BLaER1 treated with 17β-estradiol and CSF1 and Interleukin-3, amounts not matched to agents 10 nM and 100 nM (cell line): Measurements from ENCODE around the gene CMBL.
"Not testable (repeated sequence)": the region's sequence is repeated elsewhere in the genome, so short reads cannot be mapped to it uniquely, and the experiment has no call there.

ENCODE experiments used
- H3K27ac ChIP-seq, 11 experiments: shearing (Covaris generic); formaldehyde crosslinking; 2 replicates each; pipeline ENCODE4 v1.8.1; 2022
- H3K27me3 ChIP-seq, 11 experiments: shearing (Covaris generic); formaldehyde crosslinking; 2 replicates each; pipeline ENCODE4 v1.8.1; 2022
- H3K36me3 ChIP-seq, 11 experiments: shearing (Covaris generic); formaldehyde crosslinking; 2 replicates each; pipeline ENCODE4 v1.8.1; 2022
- H3K4me1 ChIP-seq, 10 experiments: shearing (Covaris generic); formaldehyde crosslinking; 2 replicates each; pipeline ENCODE4 v1.8.1; 2022
- H3K4me2 ChIP-seq, 11 experiments: shearing (Covaris generic); formaldehyde crosslinking; 2 replicates each; pipeline ENCODE4 v1.8.1; 2022
- H3K4me3 ChIP-seq, 10 experiments: shearing (Covaris generic); formaldehyde crosslinking; 2 replicates each; pipeline ENCODE4 v1.8.1; 2022
- H3K9ac ChIP-seq, 11 experiments: shearing (Covaris generic); formaldehyde crosslinking; 2 replicates each; pipeline ENCODE4 v1.8.1; 2022
- H3K9me3 ChIP-seq, 11 experiments: shearing (Covaris generic); formaldehyde crosslinking; replicated peaks in 1 of 11; 2 replicates each; pipeline ENCODE4 v1.8.1; 2022
- H4K20me1 ChIP-seq, 11 experiments: shearing (Covaris generic); formaldehyde crosslinking; 2 replicates each; pipeline ENCODE4 v1.8.1; 2022
- Cebpa-rat ChIP-seq, 11 experiments: shearing (Covaris generic); IDR thresholded peaks; 2 replicates each; pipeline ENCODE4 v1.8.1; 2022

CMBL gene

GRCh38 chr5:10351199-10351905, 43.6 kb upstream of the CMBL start:
- no peak for TF ChIP-seq Cebpa-rat (IDR thresholded peaks at IDR 0.05)
- Histone ChIP-seq H3K4me2 (peak overlapping the region; percentile 75 to 96 (median 86)), H3K36me3 (no peaks in the 10 kb centered on the region; a peak in 2 of 22 replicates), H3K9me3 (no peaks in the 10 kb centered on the region), H3K27me3 (no peaks in the 10 kb centered on the region), H3K4me1 (peaks cover 13 to 31% (median 27%) of the 10 kb centered on the region in 10 experiments), H3K4me3 (0 out of 20 replicates have a peak overlapping the region, but pooled peaks of 1 of the 10 experiments have one; percentile 90), H4K20me1 (peaks cover 14 to 24% (median 21%) of the 10 kb centered on the region in 11 experiments; a peak in 20 of 22 replicates), H3K9ac (no peak overlapping the region; a peak in 1 of 22 replicates), H3K27ac (peak overlapping the region in 2 of 11 experiments; percentile 95 to 99; a peak in 1 of 22 replicates)

- Histone ChIP-seq H3K36me3 (no peaks in the 10 kb centered on the region), H3K4me2 (no peak overlapping the region), H3K9me3 (peaks cover 0 to 4% (median 0%) of the 10 kb centered on the region in 11 experiments; a peak in 3 of 22 replicates), H3K4me3 (no peak overlapping the region), H3K9ac (no peak overlapping the region), H4K20me1 (no peaks in the 10 kb centered on the region), H3K4me1 (peaks cover 12 to 21% (median 18%) of the 10 kb centered on the region in 10 experiments), H3K27ac (no peak overlapping the region), H3K27me3 (no peaks in the 10 kb centered on the region)
- TF ChIP-seq Cebpa-rat (IDR thresholded peaks at IDR 0.05): no peak
Measured at GRCh38 chr5:10348258-10348657, 40.6 kb upstream of the CMBL start.

DNA sequence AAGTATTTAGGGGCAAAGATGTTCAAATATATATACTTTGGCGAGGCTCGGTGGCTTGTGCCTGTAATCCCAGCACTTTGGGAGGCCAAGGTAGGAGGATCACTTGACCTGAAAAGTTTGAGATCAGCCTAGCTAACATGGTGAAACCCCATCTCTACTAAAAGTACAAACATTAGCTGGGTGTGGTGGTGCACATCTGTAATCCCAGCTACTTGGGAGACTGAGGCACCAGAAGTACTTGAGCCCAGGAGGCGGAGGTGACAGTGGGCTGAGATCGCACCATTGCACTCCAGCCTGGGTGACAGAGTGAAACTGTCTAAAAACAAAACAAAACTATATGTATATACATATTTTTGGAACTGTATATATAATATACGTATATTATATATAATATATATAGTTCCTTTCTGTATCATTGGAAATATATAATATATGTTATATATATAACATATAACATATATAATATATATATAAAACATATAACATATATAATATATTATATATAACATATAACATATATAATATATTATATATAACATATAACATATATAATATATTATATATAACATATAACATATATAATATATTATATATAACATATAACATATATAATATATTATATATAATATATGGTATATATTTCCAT, 36.9 kb upstream of the CMBL start:
- H3K27me3 ChIP-seq, H3K4me2 ChIP-seq, H3K4me1 ChIP-seq, H3K36me3 ChIP-seq, H3K9me3 ChIP-seq, H3K4me3 ChIP-seq, H4K20me1 ChIP-seq, H3K27ac ChIP-seq, H3K9ac ChIP-seq: not testable (repeated sequence)

DNA sequence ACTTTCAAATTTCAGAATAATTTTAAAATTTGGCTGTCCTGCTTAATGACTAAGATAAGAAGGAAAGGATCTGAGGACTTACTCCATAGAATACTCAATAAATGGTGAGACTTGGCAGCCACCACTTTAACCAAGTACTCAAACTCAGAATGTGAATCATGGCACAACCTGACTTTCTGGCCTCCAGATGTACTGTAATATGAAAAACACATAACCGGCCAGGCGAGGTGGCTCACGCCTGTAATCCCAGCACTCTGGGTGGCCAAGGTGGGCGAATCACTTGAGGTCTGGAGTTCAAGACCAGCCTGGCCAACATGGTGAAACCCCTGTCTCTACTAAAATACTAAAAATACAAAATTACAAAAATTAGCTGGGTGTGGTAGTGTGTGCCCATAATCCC, 35.8 kb upstream of the CMBL start:
- Histone ChIP-seq H3K4me1 (no peaks in the 10 kb centered on the region), H3K4me2 (no peak overlapping the region), H3K27ac (no peak overlapping the region), H4K20me1 (no peaks in the 10 kb centered on the region), H3K9me3 (peaks cover 0 to 4% (median 0%) of the 10 kb centered on the region in 11 experiments; a peak in 3 of 22 replicates), H3K27me3 (no peaks in the 10 kb centered on the region), H3K9ac (no peak overlapping the region), H3K36me3 (no peaks in the 10 kb centered on the region), H3K4me3 (no peak overlapping the region)
- no peak for TF ChIP-seq Cebpa-rat (IDR thresholded peaks at IDR 0.05)

DNA sequence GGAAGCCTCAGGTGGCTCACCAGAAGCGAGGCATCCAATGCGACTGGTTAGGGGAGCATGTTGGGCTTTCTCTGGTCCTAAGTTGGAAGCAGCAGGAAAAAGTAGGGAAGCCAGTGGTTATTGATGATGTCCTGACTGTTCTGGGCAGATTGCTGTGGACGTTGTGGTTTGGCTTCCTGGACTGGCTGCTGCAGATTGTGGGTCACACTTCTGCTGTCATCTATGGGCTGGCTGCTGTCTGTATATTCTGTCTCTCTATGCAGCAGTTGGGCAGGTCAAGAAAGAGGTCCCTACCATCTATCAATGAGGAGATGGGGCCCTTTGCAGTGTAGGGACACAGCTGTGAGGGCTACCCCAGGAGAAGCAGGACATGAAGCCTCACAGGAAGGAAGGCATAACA, 32.3 kb upstream of the CMBL start:
- H3K4me1 ChIP-seq: no peaks in the 10 kb centered on the region
- H3K27ac ChIP-seq: no peak overlapping the region
- H3K27me3 ChIP-seq: peaks cover 0 to 8% (median 4%) of the 10 kb centered on the region in 11 experiments; a peak in 15 of 22 replicates
- no peak overlapping the region for H3K4me2 ChIP-seq
- H3K36me3 ChIP-seq: no peaks in the 10 kb centered on the region
- H3K4me3 ChIP-seq: no peak overlapping the region
- TF ChIP-seq Cebpa-rat (IDR thresholded peaks at IDR 0.05): no peak
- H4K20me1 ChIP-seq: no peaks in the 10 kb centered on the region
- peaks cover 0 to 4% (median 0%) of the 10 kb centered on the region in 11 experiments; a peak in 4 of 22 replicates for H3K9me3 ChIP-seq
- no peak overlapping the region for H3K9ac ChIP-seq

GRCh38 chr5:10339058-10339811, 31.5 kb upstream of the CMBL start:
- peaks cover 5 to 16% (median 11%) of the 10 kb centered on the region in 11 experiments for H3K27me3 ChIP-seq
- no peak overlapping the region for H3K9ac ChIP-seq
- H3K4me3 ChIP-seq: no peak overlapping the region
- H3K9me3 ChIP-seq: peaks cover under 1 to 7% (median 5%) of the 10 kb centered on the region in 11 experiments; a peak in 19 of 22 replicates
- H3K36me3 ChIP-seq: no peaks in the 10 kb centered on the region
- H3K27ac ChIP-seq: no peak overlapping the region
- no peak for TF ChIP-seq Cebpa-rat (IDR thresholded peaks at IDR 0.05)
- H4K20me1 ChIP-seq: no peaks in the 10 kb centered on the region
- H3K4me1 ChIP-seq: no peaks in the 10 kb centered on the region
- H3K4me2 ChIP-seq: no peak overlapping the region

DNA sequence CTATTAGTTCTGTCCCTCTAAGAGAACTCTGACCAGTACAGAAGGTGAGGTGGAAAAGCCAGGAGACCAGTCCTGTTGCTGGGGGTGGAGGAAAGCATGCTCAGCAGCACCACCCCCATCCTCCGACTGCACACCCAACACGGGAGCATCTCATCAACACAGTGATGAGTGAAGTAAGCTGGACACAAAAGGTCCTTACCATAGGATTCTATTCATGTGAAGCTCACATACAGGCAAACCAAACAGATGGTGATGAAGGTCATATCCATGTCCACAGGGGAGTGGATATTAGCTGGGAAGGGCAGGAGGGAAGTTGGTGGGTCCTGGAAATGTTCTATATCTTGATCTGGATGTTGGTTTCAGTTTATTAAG, 31.0 kb upstream of the CMBL start:
- Histone ChIP-seq H4K20me1 (no peaks in the 10 kb centered on the region), H3K4me3 (no peak overlapping the region), H3K36me3 (peaks cover 0 to under 1% (median 0%) of the 10 kb centered on the region in 11 experiments; a peak in 1 of 22 replicates), H3K4me1 (no peaks in the 10 kb centered on the region), H3K27me3 (peaks cover 10 to 21% (median 17%) of the 10 kb centered on the region in 11 experiments), H3K9me3 (peaks cover 7 to 12% (median 10%) of the 10 kb centered on the region in 11 experiments), H3K9ac (no peak overlapping the region), H3K27ac (no peak overlapping the region), H3K4me2 (no peak overlapping the region)
- TF ChIP-seq Cebpa-rat (IDR thresholded peaks at IDR 0.05): no peak

GRCh38 chr5:10337986-10338385, 30.3 kb upstream of the CMBL start:
- H3K27ac ChIP-seq: no peak overlapping the region
- no peaks in the 10 kb centered on the region for H4K20me1 ChIP-seq
- no peak for TF ChIP-seq Cebpa-rat (IDR thresholded peaks at IDR 0.05)
- H3K4me1 ChIP-seq: no peaks in the 10 kb centered on the region
- peaks cover 17 to 28% (median 24%) of the 10 kb centered on the region in 11 experiments for H3K27me3 ChIP-seq
- no peak overlapping the region for H3K9ac ChIP-seq
- no peak overlapping the region for H3K4me2 ChIP-seq
- no peak overlapping the region for H3K4me3 ChIP-seq
- peaks cover 13 to 19% (median 17%) of the 10 kb centered on the region in 11 experiments for H3K9me3 ChIP-seq
- peaks cover 0 to 6% (median 0%) of the 10 kb centered on the region in 11 experiments; a peak in 1 of 22 replicates for H3K36me3 ChIP-seq

- no peaks in the 10 kb centered on the region for H4K20me1 ChIP-seq
- H3K27me3 ChIP-seq: peaks cover 26 to 37% (median 33%) of the 10 kb centered on the region in 11 experiments
- H3K27ac ChIP-seq: no peak overlapping the region
- H3K4me1 ChIP-seq: no peaks in the 10 kb centered on the region
- no peak overlapping the region for H3K4me3 ChIP-seq
- H3K9ac ChIP-seq: no peak overlapping the region
- H3K9me3 ChIP-seq: peaks cover 18 to 28% (median 25%) of the 10 kb centered on the region in 11 experiments
- peaks cover 0 to 6% (median 0%) of the 10 kb centered on the region in 11 experiments; a peak in 1 of 22 replicates for H3K36me3 ChIP-seq
- no peak for TF ChIP-seq Cebpa-rat (IDR thresholded peaks at IDR 0.05)
- H3K4me2 ChIP-seq: no peak overlapping the region
Measured at GRCh38 chr5:10337107-10337506, 29.4 kb upstream of the CMBL start.
